Activated T-helper 9 cell treated with anti-CD3 and anti-CD28 coated beads, Interleukin-2, amount 50 U/mL, for 16 hours (primary cell): ENCODE data around the gene IFI27L2.

Experiments
- DNase-seq: peaks from one replicate; pipeline ENCODE4 v3.0.0-alpha.2; 2020; ENCODE audit warnings: low read depth

The IFI27L2 gene

GRCh38 chr14:94152676-94153075, 23.3 kb upstream of the IFI27L2 start:
- no peak for DNase-seq

DNA sequence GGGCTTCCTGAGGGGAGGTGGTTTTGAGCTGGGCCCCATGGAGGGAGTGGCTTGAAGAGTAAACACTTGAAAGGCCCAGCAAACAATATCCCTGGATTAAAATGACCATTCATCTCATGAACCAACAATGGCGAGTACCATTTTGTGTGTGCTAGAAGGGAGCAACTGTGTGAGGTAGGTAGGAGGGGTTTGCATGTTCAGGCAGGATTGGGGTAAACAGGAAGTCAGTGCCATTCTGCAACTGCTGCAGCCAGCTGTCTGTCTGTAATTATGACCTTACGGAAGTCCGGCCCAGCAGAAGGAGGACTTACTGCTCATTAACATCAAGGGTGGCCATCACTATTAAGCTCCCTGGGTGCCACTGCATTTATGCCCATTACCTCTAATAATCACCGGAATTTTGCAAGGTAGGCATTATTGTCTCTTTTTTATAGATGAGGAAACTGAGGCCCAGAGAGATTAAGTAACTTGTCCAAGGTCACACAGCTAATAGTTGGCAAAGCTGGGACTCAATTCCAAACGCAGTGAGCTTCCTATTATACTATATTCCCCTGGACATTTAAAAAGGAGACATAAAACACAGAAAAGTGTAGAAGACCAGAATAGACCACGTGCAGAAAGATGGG, 16.6 kb upstream of the IFI27L2 start:
- DNase-seq, result no peak

GRCh38 chr14:94144765-94145164, 15.4 kb upstream of the IFI27L2 start:
- DNase-seq, result no peak

DNA sequence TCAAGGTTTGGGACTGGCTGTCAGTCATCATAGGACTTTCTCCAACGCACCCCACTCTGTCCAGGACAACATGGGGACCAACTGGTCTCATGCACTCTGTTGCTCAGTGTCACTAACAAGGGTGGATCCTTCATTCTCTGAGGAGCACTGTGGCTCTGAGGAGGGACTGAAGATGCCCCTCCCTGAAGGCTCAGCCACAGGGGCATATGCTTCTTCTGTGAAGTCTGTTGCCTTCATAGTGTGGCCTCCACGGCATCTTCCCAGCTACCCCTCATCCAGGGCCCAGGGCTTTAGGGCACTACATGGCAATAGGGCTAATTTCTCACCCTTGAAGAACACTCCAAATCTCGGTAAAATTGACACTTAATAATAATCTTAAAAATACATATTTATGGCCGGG, 14.3 kb upstream of the IFI27L2 start:
- DNase-seq, result no peak

- no peak for DNase-seq
These were observed 13.8 kb upstream of the IFI27L2 start for GRCh38 chr14:94143239-94143638.

GRCh38 chr14:94142836-94143235, 13.4 kb upstream of the IFI27L2 start:
- DNase-seq, result no peak

GRCh38 chr14:94142247-94142646, 12.8 kb upstream of the IFI27L2 start:
- DNase-seq, result no peak

- no peak for DNase-seq
These were observed 10.0 kb upstream of the IFI27L2 start for GRCh38 chr14:94139421-94139820.

GRCh38 chr14:94139006-94139405, 9.6 kb upstream of the IFI27L2 start:
- no peak for DNase-seq

- no peak for DNase-seq
These were observed 8.8 kb upstream of the IFI27L2 start for GRCh38 chr14:94138251-94138650.

DNA sequence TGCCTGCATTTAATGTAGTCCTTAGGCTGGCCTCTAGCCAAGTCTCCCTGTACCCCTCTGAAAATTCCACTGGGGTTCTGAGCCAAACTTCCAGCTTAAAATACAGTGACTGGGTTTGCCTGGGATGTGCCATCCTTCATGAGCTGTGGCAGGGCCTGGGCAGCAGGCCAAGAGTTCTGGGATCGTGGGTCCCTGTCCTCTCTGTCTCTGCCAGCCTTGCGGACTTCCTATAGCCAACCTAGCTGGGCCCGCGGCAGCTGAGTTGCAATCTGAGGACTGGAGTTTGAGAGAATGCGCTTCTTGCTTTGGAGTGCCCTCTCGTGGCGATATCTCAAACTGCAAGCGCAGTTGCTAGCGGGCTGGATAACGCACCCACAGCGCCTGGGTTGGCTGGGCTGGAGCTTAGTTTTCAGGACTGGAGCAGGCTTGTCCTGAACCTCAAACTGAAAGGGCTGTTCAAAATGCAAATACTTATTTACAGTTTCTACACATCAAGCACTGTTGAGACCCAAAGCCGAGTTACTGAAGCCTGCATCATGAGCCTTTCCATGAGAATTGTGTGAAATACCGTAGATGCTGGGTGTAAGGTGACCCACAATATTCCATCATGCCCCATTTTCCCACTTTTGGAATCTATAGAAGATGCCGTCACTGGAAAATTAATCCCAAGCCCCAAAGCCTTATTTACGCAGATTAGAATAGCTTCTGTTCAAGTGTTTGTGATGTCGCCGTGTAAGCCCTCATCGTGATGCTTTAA, 7.3 kb upstream of the IFI27L2 start:
- peak; percentile 72 for DNase-seq

GRCh38 chr14:94135476-94135875, 6.1 kb upstream of the IFI27L2 start:
- no peak for DNase-seq

- peak; percentile 31 for DNase-seq
These were observed 3.0 kb upstream of the IFI27L2 start for GRCh38 chr14:94132285-94132887.

DNA sequence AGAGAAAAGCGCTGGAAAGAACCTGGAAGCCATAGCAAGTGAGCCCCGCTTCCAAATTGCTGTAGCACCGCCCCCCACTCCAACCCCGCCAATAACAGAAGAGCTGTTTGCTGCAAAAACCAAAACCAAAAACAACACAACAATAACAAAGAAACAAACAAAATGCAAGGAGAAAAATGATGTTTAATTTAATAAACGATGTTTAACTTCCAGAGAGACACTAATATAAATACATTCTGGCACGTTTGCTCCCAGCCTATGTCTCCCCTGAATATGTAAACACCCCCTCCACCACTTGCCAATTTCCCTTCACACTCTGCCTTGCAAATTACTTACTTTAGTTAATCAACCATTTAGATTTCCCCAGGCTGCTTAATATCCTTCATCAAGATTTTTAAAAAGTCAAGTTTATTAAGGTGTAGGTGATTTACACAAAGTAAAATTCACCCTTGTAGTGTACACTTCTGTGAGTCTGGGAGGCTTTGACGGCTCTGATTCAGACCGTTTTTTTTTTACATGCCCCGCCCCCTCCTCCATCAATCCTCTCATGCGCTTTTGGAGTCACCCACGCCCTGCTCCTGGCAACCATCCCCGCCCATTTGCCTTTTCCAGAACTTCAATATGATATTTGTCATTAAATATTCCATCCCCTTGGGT, 482 bp upstream of the IFI27L2 start:
- DNase-seq, result no peak

GRCh38 chr14:94128216-94128839, 1.1 kb downstream of the IFI27L2 start:
- no peak for DNase-seq

- DNase-seq, result no peak
These were observed 2.1 kb downstream of the IFI27L2 start for GRCh38 chr14:94127330-94127729.

GRCh38 chr14:94126800-94127199, 2.6 kb downstream of the IFI27L2 start:
- no peak for DNase-seq

DNA sequence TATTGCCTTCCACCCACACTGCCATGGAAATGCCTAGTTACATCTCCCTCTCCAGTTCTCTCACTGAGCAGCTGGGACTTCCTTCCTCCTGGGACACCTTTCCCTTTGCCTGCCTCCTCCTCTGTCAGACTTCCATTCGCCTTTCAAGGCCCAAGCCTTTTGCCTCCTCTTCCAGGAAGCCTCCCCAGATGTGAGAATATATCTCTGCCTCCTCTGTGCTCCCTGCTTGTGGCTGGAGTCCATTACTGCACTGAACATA, 3.1 kb downstream of the IFI27L2 start:
- DNase-seq, result no peak

DNA sequence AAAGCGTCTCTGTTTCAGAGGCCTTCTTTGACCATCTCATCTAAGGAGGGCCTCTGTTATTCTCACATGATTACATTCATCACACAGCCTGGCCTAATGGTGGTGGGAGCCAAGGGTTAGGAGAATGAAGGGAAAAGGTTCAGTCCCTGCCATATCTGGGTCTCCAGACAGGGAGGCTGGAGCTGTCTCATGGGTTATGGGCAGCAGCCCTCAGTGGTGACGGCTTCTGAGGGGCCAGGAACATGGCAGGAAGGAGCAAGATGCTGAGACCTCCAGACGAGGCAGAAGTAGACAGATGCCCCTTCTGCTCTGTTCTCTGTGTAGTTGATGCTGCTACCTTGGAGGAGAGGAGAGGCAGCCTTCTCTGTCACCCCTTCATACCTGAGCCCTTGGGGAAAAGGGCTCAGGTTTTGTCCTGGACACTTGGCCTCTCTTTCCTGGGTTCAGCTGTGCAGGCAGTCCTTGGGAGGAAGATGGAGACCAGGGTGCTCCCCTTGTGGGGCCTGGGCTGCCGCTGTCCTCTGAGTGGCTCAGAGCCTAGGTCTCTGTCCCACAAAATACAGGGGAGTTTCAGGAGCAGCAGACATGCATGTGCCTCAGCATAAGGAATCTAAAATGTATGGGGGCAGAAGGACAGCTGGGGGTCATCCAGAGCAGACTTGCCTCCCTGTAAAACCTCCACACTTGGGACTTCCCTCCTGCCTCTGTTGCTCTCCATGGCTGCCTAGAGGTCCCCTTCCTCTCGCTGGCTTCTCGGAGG, 3.6 kb downstream of the IFI27L2 start:
- no peak for DNase-seq

- DNase-seq, result no peak
These were observed 4.6 kb downstream of the IFI27L2 start for GRCh38 chr14:94124582-94125377.

DNA sequence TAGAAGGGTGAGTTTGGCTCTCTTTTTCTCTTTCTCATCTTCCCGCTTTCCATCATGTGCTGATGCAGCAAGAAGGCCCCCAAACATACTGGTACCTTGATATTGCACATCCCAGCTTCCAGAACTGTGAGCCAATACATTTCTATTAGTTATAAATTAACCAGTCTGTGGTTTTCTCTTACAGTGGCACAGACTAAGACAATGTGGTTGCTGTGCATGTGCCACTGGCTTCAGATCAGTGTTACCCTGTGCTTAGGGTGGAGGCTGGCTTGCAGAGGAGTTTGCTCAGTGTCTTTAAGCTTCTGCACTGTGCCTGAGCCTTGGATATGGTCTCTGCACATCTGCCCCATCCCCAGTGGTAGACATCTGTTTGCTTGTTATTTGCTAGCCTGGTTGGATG, 5.5 kb downstream of the IFI27L2 start:
- no peak for DNase-seq
